HepG2 (cell line): Measurements from ENCODE around the gene CALY. TPM values are rescaled to one million over a fixed set of nuclear protein-coding genes. Genes with fewer than 3 reads are reported as not detected.

ENCODE experiments used
- ADNP ChIP-seq: sonication (generic); formaldehyde crosslinking; IDR thresholded peaks from 2 replicates; pipeline ENCODE4 v1.4.0; 2020; ENCODE audit warnings: missing genetic modification reagents
- CREM ChIP-seq, 2 experiments: sonication (generic) in 1 of 2; formaldehyde crosslinking in 1 of 2; IDR thresholded peaks; 2 replicates each; pipeline versions ENCODE4 v1.4.0 to v1.6.1; 2016 to 2020; ENCODE audit warnings: antibody characterized with exemption in 1 of 2, mild to moderate bottlenecking in 1 of 2, missing genetic modification reagents in 1 of 2
- HNF4A ChIP-seq: sonication (generic); formaldehyde crosslinking; IDR thresholded peaks from 2 replicates; pipeline ENCODE4 v1.4.0; 2020; ENCODE audit warnings: missing genetic modification reagents
- HOXA7 ChIP-seq: sonication (generic); formaldehyde crosslinking; IDR thresholded peaks from 2 replicates; pipeline ENCODE4 v1.8.1; 2022; ENCODE audit warnings: mild to moderate bottlenecking, missing genetic modification reagents, moderate library complexity
- KLF13 ChIP-seq: sonication (generic); formaldehyde crosslinking; IDR thresholded peaks from 2 replicates; pipeline ENCODE4 v1.4.0; 2020; ENCODE audit warnings: mild to moderate bottlenecking, missing genetic modification reagents
- RFX1 ChIP-seq: fragments of 450-650 bp; IDR thresholded peaks from 2 replicates; pipeline ENCODE4 v1.6.1; 2017
- RORA ChIP-seq: sonication (generic); formaldehyde crosslinking; IDR thresholded peaks from 2 replicates; pipeline ENCODE4 v1.5.0; 2020; ENCODE audit warnings: mild to moderate bottlenecking, missing genetic modification reagents, moderate library complexity
- RXRB ChIP-seq: IDR thresholded peaks from 2 replicates; pipeline ENCODE4 v1.6.1; 2016; ENCODE audit warnings: borderline replicate concordance, missing genetic modification reagents, missing compliant biosample characterization
- TOE1 ChIP-seq: sonication (generic); formaldehyde crosslinking; IDR thresholded peaks from 2 replicates; pipeline ENCODE4 v1.4.0; 2020; ENCODE audit warnings: mild to moderate bottlenecking, missing genetic modification reagents
- ZNF674 ChIP-seq: sonication (generic); formaldehyde crosslinking; IDR thresholded peaks from 2 replicates; pipeline ENCODE4 v1.5.0; 2020; ENCODE audit warnings: low read depth, mild to moderate bottlenecking, missing genetic modification reagents
- ZNF775 ChIP-seq: sonication (generic); formaldehyde crosslinking; IDR thresholded peaks from 2 replicates; pipeline ENCODE4 v1.4.0; 2020; ENCODE audit warnings: missing genetic modification reagents, mild to moderate bottlenecking, moderate library complexity, borderline replicate concordance
- polyA plus RNA-seq, 8 experiments: library from polyadenylated mRNA; depleted of rRNA in 3 of 8; stranded (reverse) in 7 of 8; unstranded in 1 of 8; fragments of >200 nt; fragmentation: Illumina TruSeq in 4 of 8; extraction: Trizol in 4 of 8; gene quantifications; 2 replicates each; pipeline versions ENCODE4 v1.2.1 to v1.2.3, GENCODE V29; 2011 to 2016; ENCODE audit warnings: low read depth in 4 of 8, missing spikeins in 1 of 8, mixed read lengths in 1 of 8; ENCODE audit not compliant: insufficient read depth in 1 of 8
- total RNA-seq, 5 experiments: library from RNA; depleted of rRNA; stranded (reverse); fragments of >200 nt; fragmentation: Illumina TruSeq; extraction: Trizol; gene quantifications; 2 replicates each; pipeline ENCODE4 v1.2.3, GENCODE V29; 2016; ENCODE audit warnings: low read depth in 1 of 5
- TF ChIP-seq, protein P1 (sequence below): sonication (generic); formaldehyde crosslinking; IDR thresholded peaks from 2 replicates; pipeline ENCODE4 v1.4.0; 2020; ENCODE audit warnings: missing genetic modification reagents
- TF ChIP-seq, protein P2 (sequence below): IDR thresholded peaks from 2 replicates; pipeline ENCODE4 v1.6.1; 2016; ENCODE audit warnings: missing compliant biosample characterization, missing genetic modification reagents, borderline replicate concordance
- TF ChIP-seq, protein P3 (sequence below): sonication (generic); formaldehyde crosslinking; IDR thresholded peaks from 2 replicates; pipeline ENCODE4 v1.4.0; 2020; ENCODE audit warnings: missing genetic modification reagents, borderline replicate concordance
- TF ChIP-seq, protein P4 (sequence below): IDR thresholded peaks from 2 replicates; pipeline ENCODE4 v1.6.1; 2018; ENCODE audit warnings: missing genetic modification reagents, mild to moderate bottlenecking, missing compliant biosample characterization
- TF ChIP-seq, protein P5 (sequence below): sonication (generic); formaldehyde crosslinking; conservative IDR thresholded peaks from 2 replicates; pipeline ENCODE4 v1.4.0; 2020; ENCODE audit warnings: missing genetic modification reagents

The CALY gene
- total and polyA plus RNA-seq, 2 of the 13 experiments (the other 11 are each of a cell fraction or from before 2014, with no cell fraction given): 0.08 TPM; not detected in 1

DNA sequence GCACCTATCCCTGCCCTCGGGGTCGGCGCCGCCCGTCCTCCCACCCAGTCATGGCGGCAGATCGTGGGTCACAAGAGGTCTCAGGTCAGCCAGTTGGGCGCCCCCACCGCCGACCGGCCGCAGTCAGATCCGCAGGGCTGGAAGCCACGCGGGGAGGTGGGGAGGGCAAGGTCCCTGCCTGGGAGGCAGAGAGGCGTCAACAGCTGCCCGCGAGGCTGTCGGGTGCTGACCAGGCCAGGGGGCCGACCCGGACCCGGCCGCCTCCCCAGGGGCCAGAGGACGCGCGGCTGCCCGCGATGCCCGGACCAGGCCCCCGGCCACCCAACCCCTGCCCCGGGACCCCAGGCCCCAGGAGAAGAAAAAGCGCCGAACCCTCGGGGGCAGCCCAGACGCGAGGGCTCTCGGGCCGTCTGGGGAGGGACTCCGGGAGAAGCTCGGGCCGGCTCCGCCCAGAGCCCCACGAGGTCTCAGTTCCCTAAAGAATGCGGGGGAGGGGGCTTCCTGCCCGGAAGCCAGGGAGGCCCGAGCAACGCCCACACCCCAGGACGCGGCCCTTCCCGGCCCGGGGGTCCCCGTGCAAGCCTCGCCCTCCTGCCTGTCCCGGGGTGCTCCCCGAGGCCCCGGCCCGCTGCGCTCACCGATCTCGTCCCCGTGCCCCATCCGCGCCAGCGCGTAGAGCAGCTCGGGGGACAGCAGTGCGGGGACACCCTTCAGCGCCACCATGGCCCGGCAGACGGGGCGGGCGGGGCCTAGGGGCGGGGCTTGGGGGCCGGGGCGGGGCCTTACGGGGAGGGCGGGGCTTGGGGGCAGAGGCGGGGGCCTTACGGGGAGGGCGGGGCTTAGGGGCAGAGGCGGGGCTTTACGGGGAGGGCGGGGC lies 20.8 kb upstream of the CALY start, which contains the start of gene FUOM (continued):
- TF ChIP-seq, protein P1, sequence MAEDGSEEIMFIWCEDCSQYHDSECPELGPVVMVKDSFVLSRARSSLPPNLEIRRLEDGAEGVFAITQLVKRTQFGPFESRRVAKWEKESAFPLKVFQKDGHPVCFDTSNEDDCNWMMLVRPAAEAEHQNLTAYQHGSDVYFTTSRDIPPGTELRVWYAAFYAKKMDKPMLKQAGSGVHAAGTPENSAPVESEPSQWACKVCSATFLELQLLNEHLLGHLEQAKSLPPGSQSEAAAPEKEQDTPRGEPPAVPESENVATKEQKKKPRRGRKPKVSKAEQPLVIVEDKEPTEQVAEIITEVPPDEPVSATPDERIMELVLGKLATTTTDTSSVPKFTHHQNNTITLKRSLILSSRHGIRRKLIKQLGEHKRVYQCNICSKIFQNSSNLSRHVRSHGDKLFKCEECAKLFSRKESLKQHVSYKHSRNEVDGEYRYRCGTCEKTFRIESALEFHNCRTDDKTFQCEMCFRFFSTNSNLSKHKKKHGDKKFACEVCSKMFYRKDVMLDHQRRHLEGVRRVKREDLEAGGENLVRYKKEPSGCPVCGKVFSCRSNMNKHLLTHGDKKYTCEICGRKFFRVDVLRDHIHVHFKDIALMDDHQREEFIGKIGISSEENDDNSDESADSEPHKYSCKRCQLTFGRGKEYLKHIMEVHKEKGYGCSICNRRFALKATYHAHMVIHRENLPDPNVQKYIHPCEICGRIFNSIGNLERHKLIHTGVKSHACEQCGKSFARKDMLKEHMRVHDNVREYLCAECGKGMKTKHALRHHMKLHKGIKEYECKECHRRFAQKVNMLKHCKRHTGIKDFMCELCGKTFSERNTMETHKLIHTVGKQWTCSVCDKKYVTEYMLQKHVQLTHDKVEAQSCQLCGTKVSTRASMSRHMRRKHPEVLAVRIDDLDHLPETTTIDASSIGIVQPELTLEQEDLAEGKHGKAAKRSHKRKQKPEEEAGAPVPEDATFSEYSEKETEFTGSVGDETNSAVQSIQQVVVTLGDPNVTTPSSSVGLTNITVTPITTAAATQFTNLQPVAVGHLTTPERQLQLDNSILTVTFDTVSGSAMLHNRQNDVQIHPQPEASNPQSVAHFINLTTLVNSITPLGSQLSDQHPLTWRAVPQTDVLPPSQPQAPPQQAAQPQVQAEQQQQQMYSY (CRISPR knock-in tag): no peak; the same call in 1 of the 2 replicates
- TF ChIP-seq, protein P2, sequence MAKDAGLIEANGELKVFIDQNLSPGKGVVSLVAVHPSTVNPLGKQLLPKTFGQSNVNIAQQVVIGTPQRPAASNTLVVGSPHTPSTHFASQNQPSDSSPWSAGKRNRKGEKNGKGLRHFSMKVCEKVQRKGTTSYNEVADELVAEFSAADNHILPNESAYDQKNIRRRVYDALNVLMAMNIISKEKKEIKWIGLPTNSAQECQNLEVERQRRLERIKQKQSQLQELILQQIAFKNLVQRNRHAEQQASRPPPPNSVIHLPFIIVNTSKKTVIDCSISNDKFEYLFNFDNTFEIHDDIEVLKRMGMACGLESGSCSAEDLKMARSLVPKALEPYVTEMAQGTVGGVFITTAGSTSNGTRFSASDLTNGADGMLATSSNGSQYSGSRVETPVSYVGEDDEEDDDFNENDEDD: no peak; the same call in 1 of the 2 replicates
- no peak for TF ChIP-seq HOXA7 (CRISPR knock-in tag)
- TF ChIP-seq, protein P3, sequence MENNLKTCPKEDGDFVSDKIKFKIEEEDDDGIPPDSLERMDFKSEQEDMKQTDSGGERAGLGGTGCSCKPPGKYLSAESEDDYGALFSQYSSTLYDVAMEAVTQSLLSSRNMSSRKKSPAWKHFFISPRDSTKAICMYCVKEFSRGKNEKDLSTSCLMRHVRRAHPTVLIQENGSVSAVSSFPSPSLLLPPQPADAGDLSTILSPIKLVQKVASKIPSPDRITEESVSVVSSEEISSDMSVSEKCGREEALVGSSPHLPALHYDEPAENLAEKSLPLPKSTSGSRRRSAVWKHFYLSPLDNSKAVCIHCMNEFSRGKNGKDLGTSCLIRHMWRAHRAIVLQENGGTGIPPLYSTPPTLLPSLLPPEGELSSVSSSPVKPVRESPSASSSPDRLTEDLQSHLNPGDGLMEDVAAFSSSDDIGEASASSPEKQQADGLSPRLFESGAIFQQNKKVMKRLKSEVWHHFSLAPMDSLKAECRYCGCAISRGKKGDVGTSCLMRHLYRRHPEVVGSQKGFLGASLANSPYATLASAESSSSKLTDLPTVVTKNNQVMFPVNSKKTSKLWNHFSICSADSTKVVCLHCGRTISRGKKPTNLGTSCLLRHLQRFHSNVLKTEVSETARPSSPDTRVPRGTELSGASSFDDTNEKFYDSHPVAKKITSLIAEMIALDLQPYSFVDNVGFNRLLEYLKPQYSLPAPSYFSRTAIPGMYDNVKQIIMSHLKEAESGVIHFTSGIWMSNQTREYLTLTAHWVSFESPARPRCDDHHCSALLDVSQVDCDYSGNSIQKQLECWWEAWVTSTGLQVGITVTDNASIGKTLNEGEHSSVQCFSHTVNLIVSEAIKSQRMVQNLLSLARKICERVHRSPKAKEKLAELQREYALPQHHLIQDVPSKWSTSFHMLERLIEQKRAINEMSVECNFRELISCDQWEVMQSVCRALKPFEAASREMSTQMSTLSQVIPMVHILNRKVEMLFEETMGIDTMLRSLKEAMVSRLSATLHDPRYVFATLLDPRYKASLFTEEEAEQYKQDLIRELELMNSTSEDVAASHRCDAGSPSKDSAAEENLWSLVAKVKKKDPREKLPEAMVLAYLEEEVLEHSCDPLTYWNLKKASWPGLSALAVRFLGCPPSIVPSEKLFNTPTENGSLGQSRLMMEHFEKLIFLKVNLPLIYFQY (CRISPR knock-in tag): peak; percentile 16; the same call in 1 of the 2 replicates
- 0 out of 2 replicates have a peak, but pooled peaks have one; percentile 10 for TF ChIP-seq RXRB
- no peak for TF ChIP-seq RORA
- TF ChIP-seq, protein P4, sequence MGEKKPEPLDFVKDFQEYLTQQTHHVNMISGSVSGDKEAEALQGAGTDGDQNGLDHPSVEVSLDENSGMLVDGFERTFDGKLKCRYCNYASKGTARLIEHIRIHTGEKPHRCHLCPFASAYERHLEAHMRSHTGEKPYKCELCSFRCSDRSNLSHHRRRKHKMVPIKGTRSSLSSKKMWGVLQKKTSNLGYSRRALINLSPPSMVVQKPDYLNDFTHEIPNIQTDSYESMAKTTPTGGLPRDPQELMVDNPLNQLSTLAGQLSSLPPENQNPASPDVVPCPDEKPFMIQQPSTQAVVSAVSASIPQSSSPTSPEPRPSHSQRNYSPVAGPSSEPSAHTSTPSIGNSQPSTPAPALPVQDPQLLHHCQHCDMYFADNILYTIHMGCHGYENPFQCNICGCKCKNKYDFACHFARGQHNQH: no peak; the same call in 1 of the 2 replicates
- peak; percentile 30; the same call in 1 of the 2 replicates for TF ChIP-seq HNF4A
- TF ChIP-seq CREM (IDR thresholded peaks at IDR 0.05): no peak
- TF ChIP-seq CREM (CRISPR knock-in tag; IDR thresholded peaks at IDR 0.05): no peak
- no peak for TF ChIP-seq KLF13 (CRISPR knock-in tag)
- TF ChIP-seq ZNF775 (CRISPR knock-in tag): no peak
- TF ChIP-seq, protein P5, sequence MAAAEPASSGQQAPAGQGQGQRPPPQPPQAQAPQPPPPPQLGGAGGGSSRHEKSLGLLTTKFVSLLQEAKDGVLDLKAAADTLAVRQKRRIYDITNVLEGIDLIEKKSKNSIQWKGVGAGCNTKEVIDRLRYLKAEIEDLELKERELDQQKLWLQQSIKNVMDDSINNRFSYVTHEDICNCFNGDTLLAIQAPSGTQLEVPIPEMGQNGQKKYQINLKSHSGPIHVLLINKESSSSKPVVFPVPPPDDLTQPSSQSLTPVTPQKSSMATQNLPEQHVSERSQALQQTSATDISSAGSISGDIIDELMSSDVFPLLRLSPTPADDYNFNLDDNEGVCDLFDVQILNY (CRISPR knock-in tag): no peak
- TF ChIP-seq ADNP (CRISPR knock-in tag): no peak
- 0 out of 2 replicates have a peak, but pooled peaks have one; percentile 17 for TF ChIP-seq ZNF674 (CRISPR knock-in tag)
- TF ChIP-seq RFX1: no peak
- TF ChIP-seq TOE1: no peak
